ENCODE measurements around the gene RORB.

DNA sequence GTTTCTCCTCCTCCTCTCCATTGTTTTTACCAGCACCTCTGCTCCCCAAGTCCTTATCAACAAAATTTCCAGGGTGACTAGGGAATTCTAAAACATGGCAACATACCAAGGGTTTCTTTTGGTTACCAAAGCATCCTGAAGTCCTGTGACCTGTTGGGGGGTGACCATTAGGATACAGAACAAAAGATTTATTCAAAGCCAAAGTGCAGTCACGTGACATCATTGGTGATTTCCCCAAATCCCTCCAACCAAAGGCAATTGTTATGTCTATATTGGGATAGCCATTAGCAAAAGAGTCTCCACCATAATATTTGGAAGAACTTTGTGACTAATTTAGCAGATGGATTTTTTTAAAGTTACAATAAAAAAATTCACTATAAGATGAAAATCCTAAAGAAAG is 222.2 kb downstream of the RORB start:
- TF ChIP-seq CTCF (IDR thresholded peaks at IDR 0.05) (no peak), EP300 (IDR thresholded peaks at IDR 0.05) (no peak), POLR2A (IDR thresholded peaks at IDR 0.05) (no peak), POLR2AphosphoS5 (IDR thresholded peaks at IDR 0.05) (no peak)
